Subcutaneous adipose tissue (tissue), 4 donors: Measurements from ENCODE around the gene ARHGEF4. TPM values are rescaled to one million over a fixed set of nuclear protein-coding genes. Genes with fewer than 3 reads are reported as not detected.

ENCODE experiments used
- CTCF ChIP-seq: fragments of 450-650 bp; IDR thresholded peaks from one replicate; pipeline ENCODE4 v1.5.1; 2016; ENCODE audit warnings: low read depth, mild to moderate bottlenecking, control low read depth, antibody characterized with exemption, moderate library complexity
- total RNA-seq, 4 donors: library from RNA; depleted of rRNA; stranded (reverse); fragments of >200 nt; gene quantifications; one replicate each; pipeline ENCODE4 v1.1.0, GENCODE V29; 2016

The ARHGEF4 gene
- total RNA-seq, 4 donors from 2014 or later: 4.8 to 17.9 (median 9.8) TPM

- TF ChIP-seq CTCF: no peak
These were observed 149.3 kb downstream of the ARHGEF4 start for GRCh38 chr2:130985831-130986649.

DNA sequence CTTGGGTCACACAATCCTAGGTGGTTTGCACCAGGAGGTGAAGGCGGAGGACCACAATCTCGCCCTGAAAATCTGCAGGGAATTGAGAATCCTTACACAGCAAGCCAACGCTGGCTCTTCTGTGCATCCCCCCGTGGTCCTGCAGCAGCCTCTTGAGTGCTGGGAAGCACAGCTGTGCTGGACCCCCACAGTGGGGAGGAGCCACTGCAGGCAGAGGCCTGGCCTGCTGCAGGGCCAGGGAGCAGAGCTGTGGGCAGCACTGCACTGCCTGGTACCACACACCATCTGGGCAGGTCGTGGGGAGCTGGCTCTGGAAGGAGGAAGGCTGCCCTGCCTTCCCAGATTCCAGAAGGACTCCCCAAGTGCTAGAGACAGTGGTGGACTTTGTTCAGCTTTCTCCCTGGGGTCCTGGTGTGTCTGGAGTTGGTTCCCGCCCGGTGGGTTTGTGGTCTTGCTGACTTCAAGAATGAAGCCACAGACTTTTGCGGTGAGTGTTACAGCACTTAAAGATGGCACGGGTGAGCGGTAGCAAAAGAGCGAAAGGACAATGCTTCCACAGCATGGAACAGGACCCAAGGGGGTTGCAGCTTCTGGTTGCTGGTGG is 150.3 kb downstream of the ARHGEF4 start:
- no peak for TF ChIP-seq CTCF

GRCh38 chr2:130987519-130988425 is 151.1 kb downstream of the ARHGEF4 start:
- no peak for TF ChIP-seq CTCF

DNA sequence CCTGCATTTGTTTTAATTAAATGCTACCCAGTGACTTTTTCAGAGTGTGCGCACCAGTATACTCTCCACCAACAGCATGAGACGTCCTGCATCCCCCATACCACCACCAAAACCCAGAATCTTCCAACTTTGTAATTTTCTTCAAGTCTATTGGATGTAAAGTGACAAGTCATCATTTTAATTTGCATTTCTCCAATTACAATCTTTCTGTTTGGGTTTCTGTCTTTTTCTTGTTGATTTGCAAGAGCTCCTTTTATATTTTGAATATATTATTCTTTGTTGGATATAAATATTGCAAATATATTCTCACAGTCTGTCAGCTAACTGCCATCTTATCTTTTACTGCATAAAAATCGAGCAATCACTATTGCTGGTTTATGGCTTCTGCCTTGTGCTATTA is 160.0 kb downstream of the ARHGEF4 start:
- no peak for TF ChIP-seq CTCF

DNA sequence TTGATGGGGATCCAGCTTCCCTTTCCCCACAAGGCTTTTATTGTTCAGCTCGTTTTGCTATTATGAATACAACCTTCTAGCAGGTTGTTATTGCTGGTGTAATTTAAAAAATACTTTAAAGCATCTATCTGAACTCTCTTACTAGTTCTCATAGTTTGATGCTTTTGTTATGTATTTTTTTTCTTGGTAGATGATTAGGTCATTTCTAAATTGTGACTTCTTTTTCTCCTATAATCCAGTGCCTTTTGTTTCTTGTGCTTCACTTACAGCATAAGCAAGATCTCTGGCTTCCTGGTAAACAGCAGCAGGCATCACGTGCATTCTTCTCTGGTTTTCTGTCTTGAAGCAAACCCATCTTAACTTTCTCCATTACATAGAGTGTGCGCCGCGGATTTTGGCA is 160.5 kb downstream of the ARHGEF4 start:
- TF ChIP-seq CTCF: no peak

DNA sequence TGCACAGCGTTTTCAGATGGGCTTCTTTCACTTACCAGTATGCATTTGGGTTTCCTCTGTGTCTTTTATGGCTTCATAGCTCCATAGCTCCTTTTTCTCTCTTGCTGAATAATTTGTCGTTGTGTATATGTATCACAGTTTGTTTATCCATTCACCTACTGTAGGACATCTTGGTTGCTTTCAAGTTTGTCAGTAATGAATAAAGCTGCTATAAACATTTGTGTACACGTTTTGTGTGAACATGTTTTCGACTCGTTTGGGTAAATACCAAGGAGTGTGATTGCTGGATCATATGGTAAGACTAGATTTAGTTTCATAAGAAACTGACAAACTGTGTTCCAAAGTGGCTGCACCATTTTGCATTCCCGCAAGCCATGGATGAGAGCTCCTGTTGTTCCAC is 161.8 kb downstream of the ARHGEF4 start:
- no peak for TF ChIP-seq CTCF
